NCI-H2029 treated with DMSO at 0.1 percent for 48 hours (cell line): Measurements from ENCODE around the gene GALR2.

Experiments used
- DNase-seq: peaks from one replicate; lab custom pipeline; 2025; lab: John Stamatoyannopoulos, UW

GALR2 gene

GRCh38 chr17:76125922-76126321 lies 51.3 kb downstream of the GALR2 start:
- no peak for DNase-seq
